Hepatocyte (in vitro differentiated cells): Measurements from ENCODE around the gene ISM2.

ENCODE experiments used
- EZH2 ChIP-seq: fragments of 200-600 bp; sonication (generic); IDR thresholded peaks from 2 replicates; pipeline ENCODE4 v1.6.1; 2016; ENCODE audit warnings: antibody characterized with exemption, mild to moderate bottlenecking, borderline replicate concordance
- EZH2phosphoT487 ChIP-seq: fragments of 200-600 bp; sonication (generic); IDR thresholded peaks from one replicate; pipeline ENCODE4 v1.6.1; 2018; ENCODE audit warnings: antibody characterized with exemption, mild to moderate bottlenecking, low read depth, moderate library complexity; ENCODE audit not compliant: unreplicated experiment, severe bottlenecking
- TF ChIP-seq, protein P1 (sequence below): fragments of 200-600 bp; sonication (generic); IDR thresholded peaks from 2 replicates; pipeline ENCODE4 v1.5.1; 2016; ENCODE audit warnings: antibody characterized with exemption, mild to moderate bottlenecking; ENCODE audit not compliant: poor library complexity

DNA sequence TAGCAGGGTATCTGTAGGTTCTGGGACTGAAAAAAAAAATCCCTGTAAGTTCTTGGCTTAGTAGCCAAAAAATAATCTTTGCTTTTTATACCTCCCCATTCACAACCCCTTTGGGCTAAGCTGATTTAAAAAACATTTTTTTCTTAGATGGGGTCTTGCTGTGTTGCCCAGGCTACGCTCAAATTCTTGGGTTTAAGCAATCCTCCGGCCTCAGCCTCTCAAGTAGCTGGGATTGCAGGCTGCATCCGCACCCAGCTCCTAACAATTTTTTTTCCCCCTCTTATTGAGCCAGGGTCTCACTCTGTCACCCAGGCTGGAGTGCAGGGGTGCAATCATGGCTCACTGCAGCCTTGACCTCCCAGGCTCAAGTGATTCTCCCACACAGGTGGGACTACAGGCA lies 9.1 kb upstream of the ISM2 start:
- TF ChIP-seq, protein P1, sequence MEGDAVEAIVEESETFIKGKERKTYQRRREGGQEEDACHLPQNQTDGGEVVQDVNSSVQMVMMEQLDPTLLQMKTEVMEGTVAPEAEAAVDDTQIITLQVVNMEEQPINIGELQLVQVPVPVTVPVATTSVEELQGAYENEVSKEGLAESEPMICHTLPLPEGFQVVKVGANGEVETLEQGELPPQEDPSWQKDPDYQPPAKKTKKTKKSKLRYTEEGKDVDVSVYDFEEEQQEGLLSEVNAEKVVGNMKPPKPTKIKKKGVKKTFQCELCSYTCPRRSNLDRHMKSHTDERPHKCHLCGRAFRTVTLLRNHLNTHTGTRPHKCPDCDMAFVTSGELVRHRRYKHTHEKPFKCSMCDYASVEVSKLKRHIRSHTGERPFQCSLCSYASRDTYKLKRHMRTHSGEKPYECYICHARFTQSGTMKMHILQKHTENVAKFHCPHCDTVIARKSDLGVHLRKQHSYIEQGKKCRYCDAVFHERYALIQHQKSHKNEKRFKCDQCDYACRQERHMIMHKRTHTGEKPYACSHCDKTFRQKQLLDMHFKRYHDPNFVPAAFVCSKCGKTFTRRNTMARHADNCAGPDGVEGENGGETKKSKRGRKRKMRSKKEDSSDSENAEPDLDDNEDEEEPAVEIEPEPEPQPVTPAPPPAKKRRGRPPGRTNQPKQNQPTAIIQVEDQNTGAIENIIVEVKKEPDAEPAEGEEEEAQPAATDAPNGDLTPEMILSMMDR: no peak
- TF ChIP-seq EZH2 (no peak), EZH2phosphoT487 (no peak)
